Fibroblast of peridontal ligament (primary cell): ENCODE measurements around the gene TCF7L2.

Experiments
- DNase-seq: peaks from one replicate; pipeline ENCODE4 v3.0.0-alpha.2; 2010; ENCODE audit errors: extremely low read depth

Gene TCF7L2

GRCh38 chr10:113044016-113044755, 94.1 kb downstream of the TCF7L2 start:
- no peak for DNase-seq

- peak; percentile 87 for DNase-seq
These were observed 95.4 kb downstream of the TCF7L2 start for GRCh38 chr10:113045147-113046055.

- peak; percentile 64 for DNase-seq
These were observed 97.1 kb downstream of the TCF7L2 start for GRCh38 chr10:113047151-113047550.

- DNase-seq = peak; percentile 71
These were observed 97.5 kb downstream of the TCF7L2 start for GRCh38 chr10:113047605-113047962.

DNA sequence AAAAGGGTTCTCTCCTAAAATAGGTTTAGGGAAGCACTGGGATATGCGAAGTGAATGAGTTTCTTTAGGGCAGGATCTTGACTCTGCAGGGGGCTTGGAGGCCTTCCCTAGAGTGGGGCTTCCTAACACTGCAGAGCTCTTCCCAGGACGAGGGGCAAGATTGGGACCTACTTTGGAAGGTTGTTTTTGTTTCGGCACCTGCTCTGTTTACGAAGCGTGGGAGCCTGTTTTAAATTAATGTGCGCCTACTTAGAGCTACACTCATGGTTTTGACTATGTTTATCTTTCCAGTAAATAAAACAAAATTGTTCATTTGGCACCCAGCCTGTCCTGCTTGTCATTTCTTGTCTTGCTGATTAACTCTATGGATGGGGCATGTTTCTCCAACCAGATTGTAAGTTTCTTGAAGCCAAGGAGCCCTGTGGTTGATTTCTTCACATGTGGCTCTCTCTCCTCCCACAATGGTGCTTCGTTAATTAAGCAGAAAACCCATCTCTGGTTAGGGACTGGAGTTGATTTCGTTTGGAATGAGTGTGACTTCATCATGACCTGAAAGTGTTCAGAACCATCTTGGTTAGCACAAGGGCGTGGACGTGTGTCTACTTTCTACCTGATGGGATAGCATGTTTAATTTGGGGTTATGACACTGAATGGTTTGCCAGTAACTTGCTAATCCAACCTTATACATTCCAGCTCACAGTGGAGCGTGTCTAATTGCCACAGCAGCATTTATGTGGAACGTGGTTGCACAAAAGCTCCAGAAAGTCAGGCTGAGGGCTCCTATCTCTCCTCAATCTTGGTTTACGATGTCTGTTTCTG, 98.1 kb downstream of the TCF7L2 start:
- peak; percentile 34 for DNase-seq

DNA sequence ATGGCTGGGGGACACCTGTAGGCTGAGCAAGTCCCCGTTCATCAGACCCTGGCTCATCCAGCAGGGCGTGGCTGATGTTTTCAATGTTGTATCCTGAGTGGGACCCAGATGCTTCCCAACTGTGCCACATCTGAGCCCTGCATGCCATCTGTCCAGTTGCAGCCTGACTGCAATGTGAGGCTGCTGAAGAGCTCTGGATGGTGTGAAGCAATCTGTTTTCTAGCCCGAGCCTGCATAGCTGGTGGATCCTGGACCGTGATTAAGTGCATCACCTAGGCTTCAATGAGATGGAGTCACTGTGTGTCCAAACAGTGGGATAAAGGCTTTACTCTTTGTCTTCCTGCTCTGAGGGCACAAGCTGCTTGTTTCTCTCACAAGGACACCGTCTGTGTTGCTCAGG, 99.8 kb downstream of the TCF7L2 start:
- DNase-seq = no peak

DNA sequence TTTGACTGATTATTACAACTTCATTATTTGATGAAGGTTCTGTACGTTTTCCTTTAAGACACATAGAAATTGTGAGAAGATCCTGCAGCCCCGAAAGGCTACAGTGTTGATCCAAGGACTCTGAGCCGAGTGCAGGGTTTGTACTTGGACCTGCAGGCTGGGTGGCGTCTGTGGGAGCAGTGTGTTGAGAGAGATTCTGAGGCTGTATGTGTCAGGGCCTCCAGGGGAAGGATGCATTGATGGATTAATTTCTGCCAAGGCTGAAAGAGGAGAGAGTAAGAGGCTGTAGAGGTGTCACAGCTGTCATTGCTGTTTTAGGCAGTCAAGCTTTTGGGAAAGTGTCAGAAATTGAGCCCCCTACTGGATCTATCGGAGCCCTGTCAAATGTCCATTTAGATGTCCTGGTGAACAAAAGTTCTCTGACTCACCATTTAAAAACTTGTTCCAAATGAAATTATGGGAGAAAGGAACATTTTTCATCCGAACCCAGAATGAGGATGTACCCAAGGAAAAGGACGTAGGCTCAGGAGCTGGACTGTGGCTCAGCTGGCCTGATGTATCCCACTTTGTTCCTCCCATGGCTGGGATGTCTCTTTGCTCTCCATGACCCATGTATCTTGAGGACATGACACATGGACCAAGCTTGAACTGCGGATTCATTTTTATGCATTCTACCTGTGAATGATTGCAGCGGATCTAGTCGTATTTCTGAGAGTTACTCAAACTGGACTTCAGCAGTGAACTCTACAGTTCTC, 102.2 kb downstream of the TCF7L2 start:
- DNase-seq = no peak

- DNase-seq = no peak
These were observed 103.0 kb downstream of the TCF7L2 start for GRCh38 chr10:113053091-113053490.

DNA sequence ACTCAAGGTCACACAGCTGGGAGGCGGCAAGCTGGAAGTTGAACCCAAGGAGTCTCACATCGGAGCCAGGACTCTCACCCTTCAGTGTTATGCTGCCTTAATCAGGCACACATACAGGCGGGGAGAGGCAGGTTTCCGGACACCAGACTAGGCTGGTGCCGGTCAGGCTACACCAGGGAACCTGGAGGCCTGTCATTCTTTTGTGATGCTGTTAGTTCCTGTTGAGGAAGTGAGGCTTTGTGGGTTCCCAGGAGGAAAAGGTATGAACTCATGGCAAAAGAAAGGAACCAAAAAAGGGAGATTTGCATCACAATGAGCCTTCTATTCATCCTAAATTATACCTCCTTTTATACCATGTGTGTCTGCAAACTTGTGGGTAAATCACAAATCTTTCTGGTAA, 103.8 kb downstream of the TCF7L2 start:
- no peak for DNase-seq

DNA sequence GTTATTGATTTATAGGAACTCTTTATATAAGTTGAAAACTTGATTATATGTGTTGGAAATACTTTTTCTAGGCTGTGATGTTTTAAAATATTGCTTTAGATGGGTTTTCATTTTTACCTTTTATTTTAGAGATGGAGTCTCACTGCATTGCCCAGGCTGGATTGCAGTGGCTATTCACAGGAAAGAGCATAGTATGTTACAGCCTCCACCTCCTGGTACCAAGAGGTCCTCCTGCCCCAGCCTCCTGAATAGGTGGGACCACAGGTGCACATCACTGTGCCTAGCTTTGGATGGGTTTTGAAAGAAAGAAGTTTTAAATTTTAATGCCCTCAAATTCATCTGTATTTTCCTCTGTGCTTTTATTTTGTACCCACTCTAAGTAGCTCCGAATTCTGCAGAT, 105.4 kb downstream of the TCF7L2 start:
- DNase-seq = no peak

DNA sequence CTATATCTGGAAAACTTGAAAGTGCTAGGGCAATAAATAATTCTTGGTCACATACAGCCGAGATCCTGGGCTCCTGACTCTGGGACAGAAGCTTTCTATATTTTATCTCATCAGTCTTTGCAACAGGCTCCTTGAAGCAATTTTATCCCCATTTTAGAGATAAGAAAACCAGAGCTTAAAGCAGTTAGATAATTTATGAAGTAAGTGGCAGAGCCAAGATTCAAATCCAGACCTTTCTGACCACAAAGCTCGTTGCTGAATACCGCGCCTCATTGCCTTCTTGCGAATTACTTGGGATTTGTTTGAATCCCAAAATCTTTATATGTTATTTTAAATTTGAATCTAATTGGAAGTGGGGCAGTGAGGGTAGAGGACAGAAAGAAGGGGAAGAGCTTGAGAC, 106.0 kb downstream of the TCF7L2 start:
- no peak for DNase-seq

- peak; percentile 81 for DNase-seq
These were observed 106.5 kb downstream of the TCF7L2 start for GRCh38 chr10:113056441-113057021.

GRCh38 chr10:113057948-113058522, 108.0 kb downstream of the TCF7L2 start:
- DNase-seq = no peak

DNA sequence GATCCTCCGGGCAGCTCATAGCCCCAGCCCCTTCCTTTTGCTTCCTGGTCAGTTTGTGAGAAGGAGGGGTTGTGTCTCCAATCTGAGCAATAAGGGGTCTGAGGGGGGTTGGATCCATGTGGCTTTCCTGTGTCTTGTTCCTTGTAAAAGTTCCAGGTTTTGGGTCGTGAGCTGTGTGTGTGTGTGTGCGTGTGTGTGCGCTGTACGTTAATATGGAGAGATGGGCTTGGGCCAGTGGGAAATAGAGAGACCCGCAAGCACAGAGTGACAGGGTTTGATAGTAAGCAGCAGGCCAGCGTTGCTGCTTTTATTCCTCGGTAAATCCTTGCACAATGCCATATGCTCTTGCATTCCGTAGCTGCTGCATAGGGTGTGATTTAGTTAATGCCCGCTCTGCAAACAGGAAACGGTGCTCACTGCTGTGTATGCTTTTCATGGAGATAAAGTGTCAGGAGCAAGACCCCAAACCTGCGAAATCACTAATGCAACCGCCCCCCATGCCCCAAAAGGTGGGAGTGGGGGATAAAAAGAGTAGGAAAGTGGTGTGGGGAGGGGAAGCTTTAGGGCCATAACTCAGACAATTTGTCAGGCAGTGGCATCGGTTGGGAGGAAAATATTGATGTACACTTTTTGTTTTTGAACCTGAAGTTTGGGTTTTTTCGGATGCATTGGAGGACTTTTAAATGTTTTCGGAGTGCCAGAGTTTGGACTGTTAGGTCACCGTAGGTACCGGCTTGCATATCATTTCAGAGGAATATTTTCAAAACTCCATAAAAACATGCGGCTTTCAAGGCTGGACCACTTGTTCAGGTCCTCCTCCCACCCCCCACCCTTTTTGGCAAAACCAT, 108.7 kb downstream of the TCF7L2 start:
- DNase-seq = peak; percentile 74

- peak; percentile 94 for DNase-seq
These were observed 109.3 kb downstream of the TCF7L2 start for GRCh38 chr10:113059371-113059780.

DNA sequence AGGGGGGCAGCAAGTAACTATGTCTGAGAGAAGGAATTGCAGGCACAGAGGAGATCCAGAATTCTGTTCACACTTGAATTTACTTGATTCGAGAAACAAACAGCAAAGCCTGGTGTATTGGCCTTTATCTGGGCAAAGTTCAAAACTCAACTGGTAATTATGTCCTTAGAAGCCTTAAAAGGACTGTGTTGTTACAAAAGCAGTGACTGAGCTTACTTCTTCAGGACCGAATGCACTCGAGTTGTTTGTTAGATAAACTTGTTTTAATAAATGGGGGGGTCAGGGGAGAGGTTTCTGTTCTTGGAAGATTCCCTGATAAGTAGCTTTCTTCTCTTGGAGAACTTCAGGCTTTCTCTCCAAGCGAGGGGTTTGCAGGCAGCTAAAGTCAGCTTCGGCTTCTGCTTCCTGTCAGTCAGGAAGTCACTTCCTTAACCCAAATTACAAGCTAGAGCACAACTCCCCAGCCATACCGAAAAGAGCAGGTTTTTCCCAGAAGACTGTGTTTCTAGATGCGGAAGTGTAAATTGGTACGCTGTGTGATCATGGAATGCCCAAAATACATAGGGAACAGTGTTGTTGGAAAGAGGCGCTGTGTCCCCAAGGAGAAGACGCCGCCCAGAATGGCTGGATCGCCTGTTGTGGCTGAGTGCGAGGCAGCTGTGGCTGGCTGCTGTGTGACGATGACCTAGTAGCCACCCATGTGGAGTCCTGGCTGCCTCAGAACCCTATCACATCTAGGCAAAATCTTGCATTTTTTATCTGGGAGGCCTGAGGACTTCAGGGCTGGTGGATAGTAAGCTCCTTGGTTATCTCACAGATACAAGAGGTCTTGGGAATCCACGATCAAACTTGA, 110.4 kb downstream of the TCF7L2 start:
- peak; percentile 37 for DNase-seq

- DNase-seq = no peak
These were observed 111.0 kb downstream of the TCF7L2 start for GRCh38 chr10:113061054-113061430.

DNA sequence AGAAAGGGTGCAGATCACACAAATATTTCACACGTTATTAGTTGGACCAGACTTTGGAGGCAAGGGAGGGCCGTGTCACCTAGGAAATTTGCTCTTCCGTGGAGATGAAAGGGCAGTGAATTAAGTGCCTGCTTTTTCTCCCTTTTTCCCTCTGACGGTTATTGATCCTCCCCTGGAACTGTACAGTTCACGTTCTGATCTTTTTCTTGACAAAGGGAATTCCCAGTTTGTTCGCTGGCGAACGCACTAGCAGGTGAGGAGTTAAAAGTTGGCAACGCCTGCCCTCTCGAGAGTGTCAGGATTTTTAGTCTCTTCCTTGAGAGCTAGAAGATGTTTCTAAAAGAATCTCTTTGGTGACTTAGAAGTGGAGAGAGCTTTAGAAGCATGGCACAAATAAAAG, 111.5 kb downstream of the TCF7L2 start:
- DNase-seq = no peak
